ENCODE measurements around the gene KIF6. TPM values are rescaled to one million over a fixed set of nuclear protein-coding genes. Genes with fewer than 3 reads are reported as not detected.

The KIF6 gene
- total RNA-seq, 1 donor from 2014 or later = 1.3 TPM

DNA sequence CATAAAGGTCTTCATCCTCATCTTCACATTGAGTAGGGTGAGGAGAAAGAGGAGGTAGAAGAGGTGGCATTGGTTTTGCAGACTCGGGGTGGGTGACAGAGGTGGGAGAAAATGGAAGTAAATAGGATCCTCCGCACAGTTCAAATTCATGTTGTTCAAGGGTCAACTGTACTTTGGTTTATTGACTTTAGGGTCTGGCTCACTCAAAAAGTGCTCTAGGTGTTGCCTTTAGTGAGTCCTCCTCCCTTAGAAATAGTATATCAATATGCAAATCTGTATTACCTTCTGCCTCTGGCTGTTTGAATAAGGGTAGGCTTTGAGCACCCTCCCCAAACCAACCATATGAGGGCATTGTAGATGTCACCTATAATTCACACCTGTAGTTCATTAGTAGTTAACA lies 54.7 kb downstream of the KIF6 start:
- H3K36me3 Mint-ChIP-seq (ENCODE audit: unreplicated experiment) = peaks cover 2% of the 10 kb centered on the region
- peaks cover 21% of the 10 kb centered on the region for H3K4me1 Mint-ChIP-seq (ENCODE audit: unreplicated experiment)
- H3K4me3 Mint-ChIP-seq (ENCODE audit: unreplicated experiment) = no peak overlapping the region
- no peak for DNase-seq (ENCODE audit: extremely low spot score, unreplicated experiment)
- TF ChIP-seq, protein P1, sequence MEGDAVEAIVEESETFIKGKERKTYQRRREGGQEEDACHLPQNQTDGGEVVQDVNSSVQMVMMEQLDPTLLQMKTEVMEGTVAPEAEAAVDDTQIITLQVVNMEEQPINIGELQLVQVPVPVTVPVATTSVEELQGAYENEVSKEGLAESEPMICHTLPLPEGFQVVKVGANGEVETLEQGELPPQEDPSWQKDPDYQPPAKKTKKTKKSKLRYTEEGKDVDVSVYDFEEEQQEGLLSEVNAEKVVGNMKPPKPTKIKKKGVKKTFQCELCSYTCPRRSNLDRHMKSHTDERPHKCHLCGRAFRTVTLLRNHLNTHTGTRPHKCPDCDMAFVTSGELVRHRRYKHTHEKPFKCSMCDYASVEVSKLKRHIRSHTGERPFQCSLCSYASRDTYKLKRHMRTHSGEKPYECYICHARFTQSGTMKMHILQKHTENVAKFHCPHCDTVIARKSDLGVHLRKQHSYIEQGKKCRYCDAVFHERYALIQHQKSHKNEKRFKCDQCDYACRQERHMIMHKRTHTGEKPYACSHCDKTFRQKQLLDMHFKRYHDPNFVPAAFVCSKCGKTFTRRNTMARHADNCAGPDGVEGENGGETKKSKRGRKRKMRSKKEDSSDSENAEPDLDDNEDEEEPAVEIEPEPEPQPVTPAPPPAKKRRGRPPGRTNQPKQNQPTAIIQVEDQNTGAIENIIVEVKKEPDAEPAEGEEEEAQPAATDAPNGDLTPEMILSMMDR (IDR thresholded peaks at IDR 0.05) = no peak
- no peak overlapping the region for H3K27ac Mint-ChIP-seq (ENCODE audit: unreplicated experiment)
- H3K9me3 Mint-ChIP-seq (ENCODE audit: unreplicated experiment) = peaks cover 15% of the 10 kb centered on the region
- no peaks in the 10 kb centered on the region for H3K27me3 Mint-ChIP-seq (ENCODE audit: unreplicated experiment)

DNA sequence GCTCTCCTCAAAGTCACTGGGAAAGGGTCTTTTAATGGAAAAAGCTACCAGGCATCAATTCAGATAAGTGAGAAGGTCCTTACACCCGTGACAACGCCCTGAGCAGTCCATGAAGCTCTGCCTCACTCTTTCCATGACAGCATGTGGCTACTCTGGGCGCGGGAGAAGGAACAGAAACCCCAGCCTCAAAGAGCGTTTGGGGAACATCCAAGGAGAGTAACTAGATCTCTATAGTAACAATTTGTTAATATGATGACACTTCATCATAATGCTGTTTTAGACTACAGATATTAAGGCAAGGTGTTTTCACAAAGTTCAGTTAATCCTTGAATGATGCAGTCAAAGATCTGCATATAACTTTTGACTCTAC lies 55.2 kb downstream of the KIF6 start:
- peaks cover 12% of the 10 kb centered on the region for H3K9me3 Mint-ChIP-seq (ENCODE audit: unreplicated experiment)
- no peak for DNase-seq (ENCODE audit: extremely low spot score, unreplicated experiment)
- H3K4me1 Mint-ChIP-seq (ENCODE audit: unreplicated experiment) = peaks cover 21% of the 10 kb centered on the region
- H3K27me3 Mint-ChIP-seq (ENCODE audit: unreplicated experiment) = no peaks in the 10 kb centered on the region
- H3K27ac Mint-ChIP-seq (ENCODE audit: unreplicated experiment) = no peak overlapping the region
- TF ChIP-seq, protein P1 (IDR thresholded peaks at IDR 0.05) = no peak
- H3K36me3 Mint-ChIP-seq (ENCODE audit: unreplicated experiment) = peaks cover 2% of the 10 kb centered on the region
- no peak overlapping the region for H3K4me3 Mint-ChIP-seq (ENCODE audit: unreplicated experiment)

DNA sequence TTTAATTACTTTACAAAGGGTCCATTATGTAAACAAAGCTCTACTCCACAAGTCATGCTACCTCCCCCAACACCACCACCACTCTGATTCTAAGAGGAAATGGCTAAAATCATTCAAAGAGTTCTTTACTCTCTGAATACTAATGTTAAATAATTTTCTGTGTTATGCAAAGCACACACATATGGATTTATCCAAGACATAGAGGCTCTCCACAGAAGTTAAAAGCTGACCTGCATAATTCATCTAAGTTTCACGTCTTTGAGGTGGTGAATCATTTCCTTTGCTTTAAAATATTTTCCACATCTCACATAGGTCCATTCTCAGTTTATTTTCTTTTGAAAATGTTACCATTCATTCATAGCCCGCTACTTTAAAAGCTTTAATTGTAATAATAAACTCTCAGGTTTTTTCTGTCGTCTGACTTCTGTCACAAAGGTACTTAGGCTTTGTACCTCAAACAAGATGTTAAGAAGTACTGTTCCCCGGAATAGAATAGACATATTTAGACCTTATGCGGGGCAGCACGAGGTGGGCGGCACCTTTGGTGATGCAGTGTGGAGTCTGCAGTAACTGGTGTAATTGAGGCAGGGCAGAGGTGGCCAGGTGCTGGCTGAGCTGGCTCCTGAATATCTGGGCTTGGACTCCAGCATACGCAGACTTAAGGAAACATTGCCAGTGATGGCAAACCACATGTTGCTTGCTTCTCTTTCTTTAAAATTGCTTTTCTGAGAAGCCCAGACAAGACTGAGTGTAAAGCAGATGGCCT lies 55.8 kb downstream of the KIF6 start:
- Mint-ChIP-seq H3K27me3 (ENCODE audit: unreplicated experiment) (no peaks in the 10 kb centered on the region), H3K27ac (ENCODE audit: unreplicated experiment) (peak overlapping the region; percentile 39), H3K4me1 (ENCODE audit: unreplicated experiment) (peaks cover 21% of the 10 kb centered on the region), H3K36me3 (ENCODE audit: unreplicated experiment) (peaks cover 2% of the 10 kb centered on the region), H3K9me3 (ENCODE audit: unreplicated experiment) (peaks cover 12% of the 10 kb centered on the region), H3K4me3 (ENCODE audit: unreplicated experiment) (no peak overlapping the region)
- TF ChIP-seq, protein P1 (IDR thresholded peaks at IDR 0.05) = no peak
- DNase-seq (ENCODE audit: extremely low spot score, unreplicated experiment) = no peak

DNA sequence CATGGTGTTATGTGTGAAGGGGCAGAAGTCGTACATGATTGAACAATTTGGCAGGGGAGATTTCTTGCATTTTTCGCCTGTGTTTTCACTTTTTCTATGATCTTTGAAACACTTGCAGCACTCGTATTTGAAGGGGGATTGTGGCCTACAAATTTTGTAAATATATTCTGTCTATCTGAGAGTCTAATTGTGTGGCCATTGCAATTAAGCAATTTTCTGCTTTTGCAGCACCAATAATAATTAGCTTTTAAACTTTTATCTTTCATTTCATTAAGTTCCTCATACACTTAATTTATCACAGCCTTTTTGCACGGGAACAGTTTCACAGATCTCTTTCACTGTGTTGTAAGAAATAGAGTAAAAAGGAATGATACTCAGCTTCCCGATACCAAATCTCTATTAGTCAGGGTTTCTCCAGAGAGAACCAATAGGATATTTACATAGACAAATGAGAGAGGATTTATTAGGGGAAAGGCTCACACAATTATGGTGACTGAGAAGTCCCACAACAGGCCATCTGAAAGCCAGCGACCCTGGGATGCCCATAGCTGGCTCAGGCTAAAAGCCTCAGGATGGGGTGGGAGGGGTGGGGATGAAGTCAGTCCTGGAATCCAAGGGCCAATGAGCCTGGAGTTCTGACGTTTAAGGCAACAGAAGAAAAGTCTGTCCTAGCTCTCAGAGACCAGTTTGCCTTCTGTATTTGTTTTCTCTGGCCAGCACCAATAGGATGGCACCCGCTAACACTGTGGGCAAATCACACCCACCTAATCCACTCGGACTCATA lies 58.3 kb downstream of the KIF6 start:
- TF ChIP-seq, protein P1 (IDR thresholded peaks at IDR 0.05) = no peak
- Mint-ChIP-seq H3K27me3 (ENCODE audit: unreplicated experiment) (no peaks in the 10 kb centered on the region), H3K9me3 (ENCODE audit: unreplicated experiment) (no peaks in the 10 kb centered on the region), H3K36me3 (ENCODE audit: unreplicated experiment) (no peaks in the 10 kb centered on the region), H3K4me3 (ENCODE audit: unreplicated experiment) (no peak overlapping the region), H3K27ac (ENCODE audit: unreplicated experiment) (no peak overlapping the region), H3K4me1 (ENCODE audit: unreplicated experiment) (peaks cover 21% of the 10 kb centered on the region)
- no peak for DNase-seq (ENCODE audit: extremely low spot score, unreplicated experiment)

DNA sequence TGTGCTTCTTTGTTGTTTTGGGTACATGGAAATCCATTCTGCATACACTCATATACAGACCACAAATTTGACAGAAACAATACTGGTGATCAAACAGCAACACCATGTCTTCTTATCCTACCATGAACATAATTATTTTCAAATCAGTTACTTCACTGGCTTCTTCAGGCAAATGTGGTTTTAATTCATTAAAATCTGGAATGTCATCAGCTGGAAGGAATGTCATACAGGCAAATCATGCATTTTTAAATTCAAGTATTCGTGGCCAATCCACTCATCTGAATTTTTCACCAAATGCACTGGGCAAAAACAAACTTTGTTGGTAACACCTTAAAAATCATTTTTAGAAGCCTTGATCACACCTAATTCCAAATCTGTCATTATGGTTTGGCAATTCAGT lies 59.3 kb downstream of the KIF6 start:
- no peak overlapping the region for H3K4me3 Mint-ChIP-seq (ENCODE audit: unreplicated experiment)
- TF ChIP-seq, protein P1 (IDR thresholded peaks at IDR 0.05) = no peak
- H3K9me3 Mint-ChIP-seq (ENCODE audit: unreplicated experiment) = no peaks in the 10 kb centered on the region
- H3K4me1 Mint-ChIP-seq (ENCODE audit: unreplicated experiment) = peaks cover 21% of the 10 kb centered on the region
- H3K36me3 Mint-ChIP-seq (ENCODE audit: unreplicated experiment) = no peaks in the 10 kb centered on the region
- no peak for DNase-seq (ENCODE audit: extremely low spot score, unreplicated experiment)
- no peak overlapping the region for H3K27ac Mint-ChIP-seq (ENCODE audit: unreplicated experiment)
- H3K27me3 Mint-ChIP-seq (ENCODE audit: unreplicated experiment) = no peaks in the 10 kb centered on the region

All from osteocyte (in vitro differentiated cells).